T1000 (cell line): Measurements from ENCODE around the gene ASB12.
A peak's percentile ranks its signal among the peaks of the same experiment; 100 is the strongest.
"Not testable (repeated sequence)": the region's sequence is repeated elsewhere in the genome, so short reads cannot be mapped to it uniquely, and the experiment has no call there.

Experiments
- DNase-seq: peaks from one replicate; lab custom pipeline; 2025; ENCODE audit warnings: mixed read lengths; lab: John Stamatoyannopoulos, UW

The ASB12 gene

GRCh38 chrX:64230123-64230970 is at the start of gene ASB12:
Gene ASB12, minus strand, starts transcription at chrX:64230607. Its CDS starts 4,957 bp downstream, at chrX:64225650.
- no peak for DNase-seq

DNA sequence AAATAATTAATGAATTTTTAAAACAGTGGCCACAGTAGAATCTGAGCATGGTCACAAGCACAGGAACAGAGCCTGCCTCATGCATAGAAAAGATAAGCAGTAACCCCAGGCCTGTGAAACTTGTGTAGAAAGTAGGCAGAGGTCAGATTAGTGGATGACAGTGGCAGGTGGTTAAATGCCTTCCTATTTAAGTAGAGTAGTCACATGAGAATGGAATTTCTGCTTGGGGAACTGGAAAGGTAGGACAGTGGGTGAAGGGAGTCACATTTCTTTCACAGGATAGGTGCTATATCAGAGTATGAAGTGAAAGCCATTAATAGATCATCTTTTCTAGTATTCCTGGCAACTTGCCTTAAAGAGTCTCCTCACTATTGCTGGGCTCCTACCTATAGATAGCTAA is 34.9 kb upstream of the ASB12 start:
- no peak for DNase-seq

DNA sequence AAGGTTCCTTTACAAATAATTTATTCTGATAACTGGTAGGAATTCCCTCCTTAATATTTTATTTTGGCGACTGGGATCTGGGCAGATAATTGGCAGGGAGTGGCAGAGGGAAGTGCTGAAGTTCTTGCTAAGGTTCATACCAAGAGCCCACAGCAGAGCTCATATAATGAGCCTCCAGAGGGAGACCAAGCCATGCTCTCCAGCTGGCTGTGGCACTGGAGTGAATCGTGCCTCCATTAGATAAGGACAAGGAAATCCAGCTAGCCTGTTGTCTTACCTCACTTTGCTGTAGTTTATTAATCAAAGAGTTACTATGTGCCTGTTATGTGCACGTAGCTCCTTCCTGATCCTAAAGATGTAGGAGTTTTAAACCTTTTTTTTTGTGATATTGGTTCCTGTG is 1.3 kb downstream of the ASB12 start:
- DNase-seq, result no peak

GRCh38 chrX:64218023-64218422 is 12.4 kb downstream of the ASB12 start:
- no peak for DNase-seq

DNA sequence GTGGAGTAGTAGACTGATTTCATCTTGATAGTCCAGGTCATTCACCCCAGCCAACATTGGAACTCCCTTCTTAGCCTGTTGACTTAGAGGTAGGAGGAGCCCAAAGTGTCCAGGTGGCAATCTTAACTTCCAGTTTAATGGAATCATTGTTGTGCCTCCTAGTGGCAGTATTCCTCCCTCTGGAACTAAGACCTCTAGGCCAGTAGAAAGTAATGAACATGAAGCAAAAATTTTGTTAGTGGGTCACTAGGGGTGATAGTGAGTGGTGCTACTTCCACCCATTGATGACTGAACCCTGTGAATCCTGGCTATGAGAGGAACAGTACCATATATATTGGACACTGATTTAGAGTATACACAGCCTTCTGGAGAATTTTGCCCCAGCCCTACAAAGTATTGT is 16.4 kb downstream of the ASB12 start:
- DNase-seq, result not testable (repeated sequence)

DNA sequence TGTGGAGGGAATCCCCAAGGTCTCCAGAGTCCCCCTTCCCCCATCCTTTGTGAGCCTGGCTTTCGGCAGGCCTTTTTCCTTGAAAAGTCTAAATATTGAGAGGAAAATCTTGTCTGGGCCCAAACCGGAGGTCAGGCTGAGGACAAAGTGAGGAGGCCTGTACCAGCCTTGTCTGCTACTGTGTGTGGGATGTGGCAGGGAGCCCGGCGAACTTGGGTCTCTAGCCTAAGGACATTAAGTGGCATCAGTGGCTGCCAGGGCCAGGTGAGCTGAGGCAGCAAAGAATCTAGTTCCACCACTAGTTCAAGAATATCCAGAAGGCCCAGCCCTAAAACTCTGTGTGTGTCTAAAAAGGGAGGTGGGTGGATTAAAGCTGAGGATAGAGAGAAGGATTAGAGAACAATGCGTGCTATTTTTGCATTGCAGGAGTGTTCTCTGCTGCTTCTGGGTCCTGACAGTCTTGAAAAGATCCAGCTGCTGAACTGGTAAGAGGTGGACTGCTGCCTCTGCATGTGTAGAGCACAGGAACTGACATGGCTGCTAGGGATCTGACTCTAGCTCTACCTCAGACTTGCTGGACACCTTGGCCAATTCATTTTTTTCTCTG is 23.7 kb downstream of the ASB12 start:
- no peak for DNase-seq

- peak; percentile 89 for DNase-seq
Measured at GRCh38 chrX:64205735-64206501, 24.5 kb downstream of the ASB12 start.

DNA sequence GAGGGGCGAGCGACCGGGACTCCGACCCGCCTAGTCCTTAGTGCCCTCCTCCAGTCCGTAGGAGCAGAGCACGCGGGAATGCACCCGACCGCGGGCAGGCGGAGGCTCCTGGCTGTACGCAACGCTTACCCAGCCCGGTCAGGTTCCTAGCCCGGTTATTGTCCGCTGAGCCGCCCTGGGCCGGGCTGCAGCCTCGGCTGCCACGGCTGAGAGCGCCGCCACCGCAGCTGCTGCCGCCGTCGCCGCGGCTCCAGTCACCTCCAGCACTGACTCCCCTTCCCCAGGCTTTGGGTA is 25.0 kb downstream of the ASB12 start, which contains the start of gene AMER1:
Gene AMER1 (minus strand): TSS at position 268 of the 294 bp plus-strand sequence. CDS start 12,422 bp downstream, outside the sequence.
- no peak for DNase-seq

GRCh38 chrX:64204701-64205440 is 25.5 kb downstream of the ASB12 start:
- no peak for DNase-seq

DNA sequence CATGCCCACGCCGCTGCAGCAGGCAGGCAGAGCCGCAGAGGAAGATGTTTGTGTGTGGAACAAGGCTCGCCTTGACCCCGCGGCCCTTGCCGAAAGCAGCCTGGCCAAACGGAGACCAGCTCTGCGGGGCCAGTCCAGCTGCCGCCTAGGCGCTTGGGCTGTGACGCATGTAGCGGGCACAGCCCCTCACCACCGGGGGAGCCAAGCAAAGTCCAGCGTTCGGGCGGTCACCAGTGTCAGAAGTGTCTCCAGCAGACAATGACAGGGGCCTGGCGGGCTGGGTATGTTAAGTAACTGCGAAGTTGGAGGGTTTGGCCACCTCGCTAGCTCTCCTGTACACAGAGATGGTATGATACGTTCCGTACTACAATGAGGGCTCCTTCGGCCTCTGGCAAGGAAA is 26.2 kb downstream of the ASB12 start:
- DNase-seq, result no peak

- DNase-seq, result no peak
Measured at GRCh38 chrX:64202808-64203325, 27.5 kb downstream of the ASB12 start.

- DNase-seq, result no peak
Measured at GRCh38 chrX:64198036-64198435, 32.4 kb downstream of the ASB12 start.

GRCh38 chrX:64196606-64197005 is 33.8 kb downstream of the ASB12 start:
- DNase-seq, result no peak

GRCh38 chrX:64195862-64196261 is 34.5 kb downstream of the ASB12 start:
- DNase-seq, result no peak

GRCh38 chrX:64192673-64193072 is 37.7 kb downstream of the ASB12 start:
- DNase-seq, result no peak

GRCh38 chrX:64192040-64192439 is 38.4 kb downstream of the ASB12 start:
- no peak for DNase-seq

DNA sequence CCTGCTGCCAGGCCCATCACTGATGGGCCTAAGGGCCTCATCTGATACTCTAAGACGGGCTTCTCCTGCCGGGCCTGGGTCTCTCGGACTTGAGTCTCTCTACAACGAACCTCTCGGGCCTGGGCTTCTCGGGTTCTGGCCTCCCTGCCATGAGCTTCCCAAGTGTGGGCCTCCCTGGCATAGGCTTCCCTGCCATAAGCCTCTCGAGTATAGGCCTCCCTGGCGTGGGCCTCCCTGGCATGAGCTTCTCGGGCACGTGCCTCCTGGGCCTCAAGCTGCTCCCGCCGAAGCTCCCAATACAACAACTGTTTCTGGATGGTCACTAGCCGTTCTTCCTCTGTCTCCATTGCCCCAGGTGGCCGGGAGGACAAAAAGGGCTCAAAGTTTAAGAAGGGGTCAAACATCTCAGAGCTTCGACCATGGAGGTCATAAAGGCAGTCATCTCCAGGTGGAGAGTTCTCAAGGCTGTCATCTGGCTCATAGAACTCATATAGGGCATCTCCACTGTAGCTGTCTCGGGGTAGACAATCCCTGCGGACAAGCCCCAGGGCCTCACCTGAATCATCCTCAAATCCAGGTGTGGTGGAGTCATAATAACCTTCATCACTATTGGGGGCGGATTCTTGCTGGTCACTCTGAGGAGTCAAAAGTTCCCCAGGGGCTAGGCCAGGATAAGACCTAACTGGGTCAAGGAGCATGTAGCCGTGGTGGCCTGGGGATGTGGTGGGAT is 39.0 kb downstream of the ASB12 start:
- DNase-seq, result no peak

DNA sequence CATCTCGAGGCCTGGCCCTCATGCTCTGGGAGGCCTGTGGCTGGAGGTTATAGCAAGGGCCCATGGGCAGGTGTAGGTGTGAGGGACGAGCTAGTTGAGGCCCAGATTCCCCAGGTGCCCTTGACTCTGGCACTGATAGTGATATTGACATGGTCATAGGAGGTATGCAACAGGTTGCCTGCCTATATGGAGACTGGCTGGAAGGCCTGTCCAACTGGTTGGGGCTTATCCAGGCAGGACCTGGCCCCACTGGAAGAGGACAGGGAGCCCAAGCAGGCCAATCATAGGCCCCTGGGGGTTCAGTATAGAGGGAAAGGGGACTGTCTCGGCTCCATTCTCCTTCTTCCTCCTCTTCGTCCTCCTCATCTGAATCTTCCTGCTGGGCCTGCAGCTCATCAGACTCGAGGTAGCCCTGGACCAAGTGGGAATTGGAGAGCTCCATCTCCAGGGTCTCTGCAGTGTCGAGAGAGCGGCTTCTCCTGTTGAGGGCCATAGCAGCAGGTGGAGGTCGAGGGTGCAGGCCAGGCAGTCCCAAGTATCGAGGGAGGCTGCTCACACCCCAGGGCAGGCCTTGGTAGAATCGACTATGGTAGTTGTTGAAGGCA is 40.2 kb downstream of the ASB12 start:
- DNase-seq, result no peak

DNA sequence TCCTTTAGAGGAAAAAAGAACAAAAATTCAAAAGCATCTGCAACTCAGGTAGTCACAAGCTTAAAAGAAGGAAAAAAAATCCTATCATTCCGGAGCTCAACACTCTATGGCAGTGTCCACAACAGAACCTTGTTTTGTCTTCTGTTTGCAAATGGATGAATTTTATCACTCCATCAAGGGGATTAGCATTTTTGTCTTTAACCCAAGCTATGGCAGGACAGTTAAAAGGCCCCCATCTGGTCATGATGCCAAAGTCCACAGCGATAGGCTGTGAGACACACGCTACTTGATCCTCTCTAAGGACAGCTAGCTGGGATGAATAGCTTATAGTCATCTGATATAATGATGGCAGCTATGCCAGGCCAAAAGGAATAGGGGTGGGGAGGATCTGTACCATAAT is 41.5 kb downstream of the ASB12 start:
- no peak for DNase-seq

GRCh38 chrX:64187762-64188150 is 42.7 kb downstream of the ASB12 start:
- DNase-seq, result no peak
